Upper lobe of left lung (tissue), 6 donors: Measurements from ENCODE around the gene GRIN2A. TPM values are rescaled to one million over a fixed set of nuclear protein-coding genes. Genes with fewer than 3 reads are reported as not detected.

Experiments
- ATAC-seq, 2 donors: fragments of 200-7000 bp; cut with Tn5 transposase; one replicate each; pipeline ENCODE4 v1.9.1; 2022; ENCODE audit warnings: mild to moderate bottlenecking in 2 of 2, moderate library complexity in 2 of 2; ENCODE audit not compliant: low FRiP score in 2 of 2
- DNase-seq, 2 donors: peaks; one replicate each; pipeline ENCODE4 v3.0.0-alpha.2; 2019 to 2020
- H3K27ac ChIP-seq, 4 donors: fragments of 200-600 bp; sonication (generic); one replicate each; pipeline ENCODE4 v1.5.1; 2016 to 2019
- H3K27me3 ChIP-seq, 4 donors: fragments of 200-600 bp; sonication (generic); one replicate each; pipeline ENCODE4 v1.5.1; 2017 to 2019
- H3K36me3 ChIP-seq, 4 donors: fragments of 200-600 bp; sonication (generic); one replicate each; pipeline ENCODE4 v1.5.1; 2016 to 2019
- H3K4me1 ChIP-seq, 4 donors: fragments of 200-600 bp; sonication (generic); one replicate each; pipeline ENCODE4 v1.5.1; 2018 to 2019
- H3K4me3 ChIP-seq, 4 donors: fragments of 200-600 bp; sonication (generic); one replicate each; pipeline ENCODE4 v1.5.1; 2017 to 2019; ENCODE audit warnings: mild to moderate bottlenecking in 2 of 4, moderate library complexity in 1 of 4
- H3K9me3 ChIP-seq, 4 donors: fragments of 200-600 bp; sonication (generic); one replicate each; pipeline ENCODE4 v1.5.1; 2018 to 2019
- CTCF ChIP-seq, 6 experiments: fragments of 450-650 bp in 4 of 6; fragments of 200-600 bp in 2 of 6; sonication (generic) in 2 of 6; IDR thresholded peaks; one replicate each; pipeline ENCODE4 v1.5.1; 2016 to 2019; ENCODE audit warnings: antibody characterized with exemption in 6 of 6
- EP300 ChIP-seq, 4 donors: sonication (generic); formaldehyde crosslinking; IDR thresholded peaks; one replicate each; pipeline ENCODE4 v1.5.1; 2017; ENCODE audit warnings: antibody characterized with exemption in 4 of 4, control low read depth in 2 of 4
- POLR2A ChIP-seq, 4 donors: fragments of 450-650 bp; IDR thresholded peaks; one replicate each; pipeline ENCODE4 v1.5.1; 2016 to 2017; ENCODE audit warnings: antibody characterized with exemption in 4 of 4, mild to moderate bottlenecking in 2 of 4
- POLR2AphosphoS5 ChIP-seq, 2 donors: sonication (generic); formaldehyde crosslinking; IDR thresholded peaks; one replicate each; pipeline ENCODE4 v1.5.1; 2017; ENCODE audit warnings: antibody characterized with exemption in 2 of 2
- WGBS, 2 donors: methylation state at CpG; one replicate each; pipeline ENCODE4 v1.1.5; 2017 to 2018; 5-methylcytosine and 5-hydroxymethylcytosine counted together
- total RNA-seq, 6 donors: library from RNA; depleted of rRNA in 4 of 6; stranded (reverse); fragments of >200 nt in 4 of 6; gene quantifications; one replicate each; pipeline versions ENCODE4 v1.1.0 to v1.2.1, GENCODE V29; 2016 to 2021
- donor health status: DM: no; HTN: no; CAD: no; lungs with moderate emphysema.
- donor health status: DM: no; HTN: yes; CAD: no; lungs with severe emphysema.

GRIN2A gene
- total RNA-seq, 6 donors from 2014 or later, result 0.11 to 0.57 (median 0.30) TPM; not detected in 3

GRCh38 chr16:10098991-10099390 lies 83.2 kb downstream of the GRIN2A start:
- TF ChIP-seq CTCF (IDR thresholded peaks at IDR 0.05) (no peak), POLR2A (IDR thresholded peaks at IDR 0.05) (no peak), EP300 (IDR thresholded peaks at IDR 0.05) (no peak), POLR2AphosphoS5 (IDR thresholded peaks at IDR 0.05) (no peak)
- no peaks in the 10 kb centered on the region for H3K9me3 ChIP-seq
- ATAC-seq, result no peak
- H3K36me3 ChIP-seq, result no peaks in the 10 kb centered on the region
- H3K4me3 ChIP-seq, result no peak overlapping the region
- no peak for DNase-seq
- H3K27ac ChIP-seq, result no peak overlapping the region
- H3K27me3 ChIP-seq, result no peaks in the 10 kb centered on the region
- no peaks in the 10 kb centered on the region for H3K4me1 ChIP-seq

DNA sequence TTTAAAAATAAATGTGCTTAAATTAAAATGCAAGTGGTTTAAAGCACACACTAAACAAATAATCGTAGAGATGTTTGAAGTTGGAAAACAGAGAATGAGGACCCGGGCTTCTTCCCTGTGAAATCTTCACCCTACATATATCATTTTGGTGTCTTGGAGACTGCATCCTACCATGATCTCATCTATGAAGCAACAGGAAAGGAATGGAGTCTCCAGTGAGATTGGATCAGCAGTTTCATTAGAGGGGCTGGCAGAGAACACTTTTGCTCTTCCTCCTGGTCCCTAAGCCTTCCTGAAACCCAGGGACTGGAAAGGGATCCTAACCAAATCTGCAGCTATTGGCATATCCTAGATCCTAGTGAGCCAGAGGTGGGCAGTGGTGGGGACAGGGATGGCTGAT lies 85.0 kb downstream of the GRIN2A start:
- H3K9me3 ChIP-seq, result no peaks in the 10 kb centered on the region
- no peaks in the 10 kb centered on the region for H3K36me3 ChIP-seq
- H3K4me3 ChIP-seq, result no peak overlapping the region
- H3K27me3 ChIP-seq, result no peaks in the 10 kb centered on the region
- ATAC-seq (peak in 1 of 2 donors; percentile 78), DNase-seq (no peak)
- TF ChIP-seq CTCF (IDR thresholded peaks at IDR 0.05) (no peak), POLR2AphosphoS5 (IDR thresholded peaks at IDR 0.05) (no peak), POLR2A (IDR thresholded peaks at IDR 0.05) (no peak), EP300 (IDR thresholded peaks at IDR 0.05) (no peak)
- no peak overlapping the region for H3K27ac ChIP-seq
- no peaks in the 10 kb centered on the region for H3K4me1 ChIP-seq
- 73 to 79% methylated on average over 2 of the region's 2 CpGs for WGBS, 2 donors

DNA sequence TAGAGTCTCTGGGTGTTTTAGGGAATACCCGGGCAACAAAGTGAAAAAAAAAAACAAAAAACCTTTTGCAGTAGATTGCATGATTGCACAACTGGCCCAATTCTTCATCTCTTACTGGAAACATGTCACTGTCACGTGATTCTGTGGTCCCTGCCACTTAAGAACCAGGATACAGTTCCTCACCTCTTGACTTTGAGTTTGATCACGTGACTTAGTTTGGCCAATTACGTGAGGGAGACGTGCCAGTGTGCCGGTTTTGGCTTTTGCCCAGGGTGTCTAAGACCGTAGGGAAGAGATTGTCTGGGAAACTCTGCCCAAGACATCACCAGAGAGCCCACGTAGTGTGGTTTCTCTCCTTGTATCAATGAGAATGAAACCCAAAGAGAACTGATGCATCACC lies 88.7 kb downstream of the GRIN2A start:
- Histone ChIP-seq H3K27me3 (no peaks in the 10 kb centered on the region), H3K9me3 (no peaks in the 10 kb centered on the region), H3K4me1 (no peaks in the 10 kb centered on the region), H3K36me3 (no peaks in the 10 kb centered on the region), H3K27ac (no peak overlapping the region), H3K4me3 (no peak overlapping the region)
- 69 to 72% methylated on average over 8 of the region's 8 CpGs for WGBS, 2 donors
- TF ChIP-seq EP300 (IDR thresholded peaks at IDR 0.05), result no peak
- no peak for TF ChIP-seq CTCF (IDR thresholded peaks at IDR 0.05)
- TF ChIP-seq POLR2AphosphoS5 (IDR thresholded peaks at IDR 0.05), result no peak
- TF ChIP-seq POLR2A (IDR thresholded peaks at IDR 0.05), result no peak
- DNase-seq, result no peak
- ATAC-seq, result no peak

DNA sequence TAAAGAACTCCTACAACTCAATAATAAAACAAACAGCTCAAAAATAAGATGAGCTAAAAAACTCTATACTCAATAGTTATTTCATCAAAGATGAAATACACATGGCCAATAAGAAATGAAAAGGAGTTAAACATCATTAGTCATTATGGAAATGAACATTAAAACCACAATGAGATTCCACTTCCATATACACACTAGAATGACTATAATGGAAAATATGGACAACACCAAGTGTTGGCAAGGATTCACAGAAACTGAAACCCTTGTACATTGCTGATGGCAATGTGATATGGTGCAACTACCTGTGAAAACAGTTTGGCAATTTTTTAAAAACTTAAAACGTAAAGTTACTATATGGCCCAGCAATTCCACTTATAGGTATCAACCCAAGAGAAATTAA lies 91.4 kb downstream of the GRIN2A start:
- Histone ChIP-seq H3K36me3 (no peaks in the 10 kb centered on the region), H3K27ac (no peak overlapping the region), H3K9me3 (no peaks in the 10 kb centered on the region), H3K4me3 (no peak overlapping the region), H3K27me3 (no peaks in the 10 kb centered on the region), H3K4me1 (no peaks in the 10 kb centered on the region)
- 81 to 97% methylated on average over 1 of the region's 1 CpG for WGBS, 2 donors
- no peak for DNase-seq
- no peak for ATAC-seq
- no peak for TF ChIP-seq POLR2A (IDR thresholded peaks at IDR 0.05)

DNA sequence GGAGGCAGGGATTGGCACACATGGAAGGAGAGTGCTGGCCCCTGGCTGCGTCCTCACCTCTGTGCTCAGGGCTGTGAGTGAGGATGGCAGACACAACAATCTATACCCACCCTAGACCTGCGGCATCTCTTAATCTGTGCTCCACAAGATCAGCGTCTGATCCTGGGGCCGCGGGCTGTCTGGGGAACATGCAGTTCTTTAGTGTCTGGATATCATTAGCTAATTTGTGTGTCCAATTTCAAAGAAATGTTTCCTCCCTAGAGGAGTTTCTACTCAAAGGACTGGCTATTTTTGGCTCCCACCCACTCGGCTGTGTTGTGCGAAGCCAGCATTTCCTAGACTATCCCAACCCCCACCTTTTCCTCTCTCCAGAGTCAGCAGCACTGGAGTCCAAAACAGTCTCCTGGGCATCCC lies 93.8 kb downstream of the GRIN2A start:
- Histone ChIP-seq H3K9me3 (no peaks in the 10 kb centered on the region), H3K27ac (no peak overlapping the region), H3K27me3 (no peaks in the 10 kb centered on the region), H3K4me1 (no peaks in the 10 kb centered on the region), H3K4me3 (no peak overlapping the region), H3K36me3 (no peaks in the 10 kb centered on the region)
- WGBS, 2 donors, result 66 to 74% methylated on average over 6 to 7 of the region's 7 CpGs
- ATAC-seq (no peak), DNase-seq (no peak)
- TF ChIP-seq POLR2AphosphoS5 (IDR thresholded peaks at IDR 0.05), result no peak
- no peak for TF ChIP-seq POLR2A (IDR thresholded peaks at IDR 0.05)
- no peak for TF ChIP-seq CTCF (IDR thresholded peaks at IDR 0.05)
- TF ChIP-seq EP300 (IDR thresholded peaks at IDR 0.05), result no peak
